IPS DF 6.9 (cell line): Measurements from ENCODE around the gene CPM.

ENCODE experiments used
- DNase-seq: peaks from one replicate; pipeline ENCODE4 v3.0.0-alpha.2; 2013; ENCODE audit warnings: low read depth, low spot score
- H3K27ac ChIP-seq: one replicate; pipeline ENCODE4 v1.5.1; 2013; ENCODE audit warnings: low read length, control low read depth
- H3K27me3 ChIP-seq: 2 replicates; pipeline ENCODE4 v1.6.1; 2013; ENCODE audit warnings: mild to moderate bottlenecking, low read length; ENCODE audit not compliant: control insufficient read depth, insufficient read depth
- H3K36me3 ChIP-seq: 2 replicates; pipeline ENCODE4 v1.6.1; 2013; ENCODE audit warnings: low read length; ENCODE audit not compliant: control insufficient read depth, insufficient read depth
- H3K4me1 ChIP-seq: 2 replicates; pipeline ENCODE4 v1.6.1; 2013; ENCODE audit warnings: low read length; ENCODE audit not compliant: control insufficient read depth, insufficient read depth
- H3K4me3 ChIP-seq: 2 replicates; pipeline ENCODE4 v1.5.1; 2013; ENCODE audit warnings: mild to moderate bottlenecking, low read length
- H3K9me3 ChIP-seq: 2 replicates; pipeline ENCODE4 v1.6.1; 2013; ENCODE audit warnings: low read length, inconsistent platforms; ENCODE audit not compliant: control insufficient read depth, insufficient read depth
- WGBS: extraction: QIAGEN DNeasy Blood & Tissue Kit; methylation state at CpG from one replicate; pipeline ENCODE4 v1.1.7; 2013; ENCODE audit warnings: mixed read lengths, missing lambda C conversion rate; ENCODE audit not compliant: insufficient read length, insufficient coverage; 5-methylcytosine and 5-hydroxymethylcytosine counted together

The CPM gene

DNA sequence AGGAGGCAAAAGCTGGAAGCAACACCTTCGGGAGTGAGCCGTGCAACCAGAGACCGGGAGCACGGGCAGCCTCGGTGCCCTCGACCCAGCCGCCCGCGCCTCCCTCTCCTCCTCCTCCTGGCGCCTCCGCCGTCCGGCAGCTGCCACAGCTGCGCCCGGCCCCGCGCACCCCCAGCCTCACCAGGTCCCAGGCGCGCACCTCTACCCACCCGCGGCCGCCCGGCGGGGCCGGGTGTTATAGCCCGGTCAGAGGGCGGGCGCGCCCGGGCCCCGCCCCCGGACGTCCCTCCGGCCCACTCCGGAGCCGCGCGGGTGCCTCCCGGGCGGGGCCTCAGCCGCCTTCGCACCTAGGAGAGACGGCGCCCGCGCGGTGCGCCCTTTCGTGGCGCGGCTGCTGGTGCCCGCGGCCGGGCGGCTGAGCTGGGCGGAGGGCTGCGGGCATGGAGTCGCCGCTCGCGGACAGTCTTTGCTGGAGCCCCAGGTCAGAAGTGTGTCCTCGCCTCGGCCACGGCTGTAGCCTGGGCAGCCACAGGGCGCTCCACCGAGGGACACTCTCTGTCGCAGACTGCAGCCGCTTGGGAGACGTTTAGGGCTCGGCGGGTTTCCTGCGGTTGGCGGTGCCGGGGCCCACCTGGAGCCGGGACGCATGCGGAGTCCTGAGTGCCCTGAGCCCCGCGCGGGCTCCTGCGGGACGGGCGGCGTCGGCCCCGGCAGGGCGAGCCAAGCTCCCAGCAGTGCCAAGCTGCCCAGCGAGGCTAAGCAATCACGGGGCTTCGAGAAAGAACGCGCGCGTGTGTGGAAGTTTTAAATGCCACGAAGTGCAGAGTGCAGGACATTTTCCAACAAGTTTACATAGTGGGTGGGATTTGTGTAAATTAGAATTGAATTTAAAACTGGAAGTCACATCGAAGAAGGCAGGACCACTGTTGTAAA lies at the start of gene CPM:
CPM (minus strand) TSS at position 211 of the 933 bp plus-strand sequence. CDS start 334 bp downstream, outside the sequence.
- H3K9me3 ChIP-seq, result no peaks in the 10 kb centered on the region
- no peaks in the 10 kb centered on the region for H3K4me1 ChIP-seq
- peaks cover 11% of the 10 kb centered on the region for H3K27me3 ChIP-seq
- no CpG with 5 or more reads among the region's 96 CpGs for WGBS
- H3K27ac ChIP-seq, result no peak within 1 kb of the TSS
- DNase-seq, result no peak
- peak within 1 kb of the TSS; percentile 48; the same call in 1 of the 2 replicates for H3K4me3 ChIP-seq
- no peaks in the 10 kb centered on the region for H3K36me3 ChIP-seq

DNA sequence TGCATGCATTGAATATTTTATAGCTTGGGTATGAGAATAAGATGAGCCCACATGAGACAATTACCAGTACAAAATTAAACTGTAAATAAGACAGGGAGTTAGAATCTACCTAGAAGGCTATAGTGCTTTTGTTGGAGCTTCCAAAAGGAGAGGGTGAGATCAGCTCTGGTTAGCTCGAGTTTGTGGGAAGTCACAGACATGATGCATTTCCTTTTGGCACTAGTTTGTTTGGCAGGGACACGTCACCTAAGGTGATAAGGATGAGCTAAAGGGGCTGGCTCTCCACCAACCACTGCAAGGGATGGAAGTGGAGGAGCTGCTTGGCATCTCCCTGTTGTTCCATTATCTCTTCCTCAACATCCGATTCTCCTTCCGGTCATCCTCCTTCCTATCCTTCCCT lies 48.5 kb upstream of the CPM start:
- no peak for DNase-seq
- H3K4me1 ChIP-seq, result no peaks in the 10 kb centered on the region
- H3K4me3 ChIP-seq, result no peak overlapping the region
- H3K27ac ChIP-seq, result no peak overlapping the region
- no peaks in the 10 kb centered on the region for H3K9me3 ChIP-seq
- H3K27me3 ChIP-seq, result no peaks in the 10 kb centered on the region
- 100% methylated on average over 2 of the region's 4 CpGs for WGBS
- H3K36me3 ChIP-seq, result no peaks in the 10 kb centered on the region

- Histone ChIP-seq H3K27ac (no peak overlapping the region), H3K4me3 (no peak overlapping the region), H3K27me3 (no peaks in the 10 kb centered on the region), H3K9me3 (no peaks in the 10 kb centered on the region), H3K36me3 (no peaks in the 10 kb centered on the region), H3K4me1 (no peaks in the 10 kb centered on the region)
- no peak for DNase-seq
- WGBS, result no CpG with 5 or more reads among the region's 10 CpGs
Observed at GRCh38 chr12:68980476-68981212, 47.7 kb upstream of the CPM start.

- no peak for DNase-seq
- Histone ChIP-seq H3K36me3 (no peaks in the 10 kb centered on the region), H3K9me3 (no peaks in the 10 kb centered on the region), H3K27ac (no peak overlapping the region), H3K27me3 (no peaks in the 10 kb centered on the region), H3K4me3 (no peak overlapping the region), H3K4me1 (no peaks in the 10 kb centered on the region)
- no CpG with 5 or more reads among the region's 2 CpGs for WGBS
Observed at GRCh38 chr12:68978678-68979077, 45.7 kb upstream of the CPM start.

DNA sequence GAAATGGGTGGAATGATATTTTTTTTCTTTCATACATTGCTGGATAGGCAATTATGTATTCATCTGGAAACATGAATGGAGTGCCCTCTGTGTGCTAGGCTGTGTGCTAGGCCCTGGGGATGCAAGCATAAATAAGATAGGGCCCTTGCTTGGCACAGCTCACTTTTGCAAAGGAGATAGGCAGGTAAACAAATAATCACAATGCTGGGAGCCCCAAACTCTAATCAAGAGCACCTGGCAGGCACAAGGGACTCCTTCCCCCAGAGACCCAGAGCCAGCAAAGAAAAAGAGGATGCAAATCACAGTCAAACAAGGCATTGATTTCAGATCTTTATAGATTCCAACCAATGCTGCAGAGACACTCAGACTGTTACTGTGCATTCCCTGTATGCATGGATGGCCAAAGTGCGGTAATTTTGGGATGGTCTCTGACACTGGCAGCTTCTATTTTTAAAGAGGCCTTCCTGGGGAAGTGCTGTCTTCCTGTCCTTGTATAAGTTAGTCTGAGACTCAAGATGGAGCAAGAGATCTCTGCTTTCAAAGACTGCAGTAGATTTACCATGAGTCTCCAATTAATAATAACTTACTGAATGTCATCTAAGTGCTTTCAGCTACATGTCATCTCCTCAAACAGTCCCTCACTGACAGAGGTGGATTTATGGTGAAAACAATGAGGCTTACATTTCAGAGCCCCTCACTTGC lies 45.1 kb upstream of the CPM start:
- no peak overlapping the region for H3K27ac ChIP-seq
- no peaks in the 10 kb centered on the region for H3K9me3 ChIP-seq
- H3K4me3 ChIP-seq, result no peak overlapping the region
- H3K36me3 ChIP-seq, result no peaks in the 10 kb centered on the region
- no CpG with 5 or more reads among the region's 1 CpG for WGBS
- no peaks in the 10 kb centered on the region for H3K4me1 ChIP-seq
- no peak for DNase-seq
- H3K27me3 ChIP-seq, result no peaks in the 10 kb centered on the region

GRCh38 chr12:68977335-68977734 lies 44.4 kb upstream of the CPM start:
- no CpG with 5 or more reads among the region's 3 CpGs for WGBS
- Histone ChIP-seq H3K27me3 (no peaks in the 10 kb centered on the region), H3K36me3 (no peaks in the 10 kb centered on the region), H3K4me3 (no peak overlapping the region), H3K9me3 (no peaks in the 10 kb centered on the region), H3K27ac (no peak overlapping the region), H3K4me1 (no peaks in the 10 kb centered on the region)
- no peak for DNase-seq

DNA sequence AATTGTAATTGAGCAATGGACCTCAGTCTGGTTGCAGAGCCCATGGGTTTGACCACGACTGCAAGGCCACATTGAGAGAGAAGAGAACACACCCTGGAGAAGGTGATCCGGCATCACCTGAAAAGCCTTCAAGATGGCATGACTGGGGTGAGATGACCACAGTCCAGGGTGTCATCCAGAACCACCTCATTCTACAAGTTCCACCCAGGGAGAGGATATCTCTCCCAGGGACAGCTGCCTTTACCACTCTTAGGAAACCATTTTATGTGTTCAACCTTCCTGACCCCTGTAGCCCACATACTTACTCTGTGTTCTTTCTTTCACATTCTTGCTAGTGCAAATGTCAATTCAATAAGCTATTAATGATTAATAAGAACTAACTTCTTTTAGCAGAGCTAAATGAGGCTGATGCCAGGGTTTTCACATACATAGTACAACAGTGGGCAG lies 43.4 kb upstream of the CPM start:
- no peak for DNase-seq
- Histone ChIP-seq H3K27ac (no peak overlapping the region), H3K4me3 (no peak overlapping the region), H3K36me3 (no peaks in the 10 kb centered on the region), H3K27me3 (no peaks in the 10 kb centered on the region), H3K9me3 (no peaks in the 10 kb centered on the region), H3K4me1 (no peaks in the 10 kb centered on the region)
- WGBS, result no CpG with 5 or more reads among the region's 2 CpGs

GRCh38 chr12:68975811-68976210 lies 42.8 kb upstream of the CPM start:
- H3K27me3 ChIP-seq, result no peaks in the 10 kb centered on the region
- no peak overlapping the region for H3K27ac ChIP-seq
- no peak overlapping the region for H3K4me3 ChIP-seq
- WGBS, result no CpG with 5 or more reads among the region's 3 CpGs
- H3K9me3 ChIP-seq, result no peaks in the 10 kb centered on the region
- no peaks in the 10 kb centered on the region for H3K4me1 ChIP-seq
- DNase-seq, result no peak
- no peaks in the 10 kb centered on the region for H3K36me3 ChIP-seq

- Histone ChIP-seq H3K4me3 (no peak overlapping the region), H3K27me3 (no peaks in the 10 kb centered on the region), H3K9me3 (no peaks in the 10 kb centered on the region), H3K27ac (no peak overlapping the region), H3K36me3 (no peaks in the 10 kb centered on the region), H3K4me1 (no peaks in the 10 kb centered on the region)
- no CpG with 5 or more reads among the region's 2 CpGs for WGBS
- DNase-seq, result no peak
Observed at GRCh38 chr12:68972595-68972994, 39.6 kb upstream of the CPM start.

DNA sequence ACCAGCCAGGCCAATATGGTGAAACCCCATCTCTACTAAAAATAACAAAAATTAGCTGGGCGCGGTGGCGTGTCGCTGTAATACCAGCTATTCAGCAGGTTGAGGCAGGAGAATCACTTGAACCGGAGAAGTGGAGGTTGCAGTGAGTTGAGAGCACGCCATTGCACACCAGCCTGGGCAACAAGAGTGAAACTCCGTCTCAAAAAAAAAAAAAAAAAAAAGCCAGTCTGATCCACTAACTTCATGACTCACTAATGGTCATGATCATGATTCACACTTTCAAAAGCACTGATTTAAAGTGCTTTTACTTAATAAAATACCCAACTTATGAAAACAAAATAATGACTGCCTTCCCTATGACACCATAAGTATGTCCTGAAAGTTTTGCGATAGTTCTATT lies 38.4 kb upstream of the CPM start:
- Histone ChIP-seq H3K9me3 (no peaks in the 10 kb centered on the region), H3K27me3 (no peaks in the 10 kb centered on the region), H3K36me3 (no peaks in the 10 kb centered on the region), H3K4me1 (no peaks in the 10 kb centered on the region), H3K4me3 (no peak overlapping the region), H3K27ac (no peak overlapping the region)
- WGBS, result no CpG with 5 or more reads among the region's 8 CpGs
- DNase-seq, result no peak
